ENCODE data around the gene STRADA. TPM values are rescaled to one million over a fixed set of nuclear protein-coding genes. Genes with fewer than 3 reads are reported as not detected.

STRADA gene
- total and polyA plus RNA-seq, 3 experiments from 2014 or later: 22.8 to 57.2 (median 56.7) TPM

GRCh38 chr17:63701456-63701820 is 40.2 kb downstream of the STRADA start:
- Mint-ChIP-seq H3K4me1 (peaks cover 62 to 71% (median 65%) of the 10 kb centered on the region in 3 donors), H3K27ac (peak overlapping the region; percentile 95 to 100 (median 99)), H3K9me3 (peaks cover 0 to 6% (median 0%) of the 10 kb centered on the region in 5 donors), H3K4me3 (peak overlapping the region; percentile 91 to 98 (median 93)), H3K27me3 (peaks cover 0 to 3% of the 10 kb centered on the region in 2 donors), H3K36me3 (peaks cover 7 to 64% (median 10%) of the 10 kb centered on the region in 3 donors)
- ChIA-PET CTCF (interaction anchor here (1.1 to 4.2 kb wide), 6 partner anchors 9 to 78 kb away, joined by 3 to 39 read pairs (median 6); partner anchors contain the start of genes CCDC47 and DDX42), POLR2A (interaction anchor here (0.9 to 14.8 kb wide), 13 partner anchors 6 to 804 kb away, joined by 3 to 270 read pairs (median 6); partner anchors contain the start of genes CCDC47, DDX42, DDX5 and MAP3K3)
- DNase-seq: no peak
- H3K4me1 ChIP-seq (ENCODE audit: insufficient read depth, low read length): peaks cover 60% of the 10 kb centered on the region
- H3K9me3 ChIP-seq (ENCODE audit: low read length): no peaks in the 10 kb centered on the region
- peak overlapping the region; percentile 94 for H3K4me3 ChIP-seq (ENCODE audit: low read length)
- no peaks in the 10 kb centered on the region for H3K27me3 ChIP-seq (ENCODE audit: insufficient read depth, low read length, poor library complexity, severe bottlenecking)
- peak overlapping the region; percentile 66 for H3K27ac ChIP-seq (ENCODE audit: low read depth, low read length)
- H3K36me3 ChIP-seq (ENCODE audit: insufficient read depth, low read length): peaks cover 19% of the 10 kb centered on the region

- H3K27ac ChIP-seq (ENCODE audit: low read depth, low read length): peak overlapping the region; percentile 75
- Mint-ChIP-seq H3K4me3 (peak overlapping the region; percentile 91 to 98 (median 93)), H3K27me3 (peaks cover 0 to 3% of the 10 kb centered on the region in 2 donors), H3K4me1 (peaks cover 62 to 71% (median 65%) of the 10 kb centered on the region in 3 donors), H3K27ac (peak overlapping the region; percentile 95 to 100 (median 99)), H3K36me3 (peaks cover 7 to 70% (median 10%) of the 10 kb centered on the region in 3 donors), H3K9me3 (peaks cover 0 to 6% (median 0%) of the 10 kb centered on the region in 5 donors)
- H3K9me3 ChIP-seq (ENCODE audit: low read length): no peaks in the 10 kb centered on the region
- H3K4me1 ChIP-seq (ENCODE audit: insufficient read depth, low read length): peaks cover 60% of the 10 kb centered on the region
- CTCF ChIA-PET: interaction anchor here (1.1 to 4.2 kb wide), 3 partner anchors 10 to 73 kb away, joined by 3 to 39 read pairs (median 16); partner anchors contain the start of genes CCDC47 and DDX42
- peak; percentile 52 to 83 (median 64) for DNase-seq
- POLR2A ChIA-PET: interaction anchor here (0.5 to 14.8 kb wide), 19 partner anchors 5 to 805 kb away, joined by 3 to 270 read pairs (median 5); partner anchors contain the start of genes CCDC47, DDX42, DDX5 and MAP3K3
- H3K27me3 ChIP-seq (ENCODE audit: insufficient read depth, low read length, poor library complexity, severe bottlenecking): no peaks in the 10 kb centered on the region
- H3K4me3 ChIP-seq (ENCODE audit: low read length): peak overlapping the region; percentile 94
- H3K36me3 ChIP-seq (ENCODE audit: insufficient read depth, low read length): peaks cover 19% of the 10 kb centered on the region
Measured at GRCh38 chr17:63700528-63701455, 40.8 kb downstream of the STRADA start.

DNA sequence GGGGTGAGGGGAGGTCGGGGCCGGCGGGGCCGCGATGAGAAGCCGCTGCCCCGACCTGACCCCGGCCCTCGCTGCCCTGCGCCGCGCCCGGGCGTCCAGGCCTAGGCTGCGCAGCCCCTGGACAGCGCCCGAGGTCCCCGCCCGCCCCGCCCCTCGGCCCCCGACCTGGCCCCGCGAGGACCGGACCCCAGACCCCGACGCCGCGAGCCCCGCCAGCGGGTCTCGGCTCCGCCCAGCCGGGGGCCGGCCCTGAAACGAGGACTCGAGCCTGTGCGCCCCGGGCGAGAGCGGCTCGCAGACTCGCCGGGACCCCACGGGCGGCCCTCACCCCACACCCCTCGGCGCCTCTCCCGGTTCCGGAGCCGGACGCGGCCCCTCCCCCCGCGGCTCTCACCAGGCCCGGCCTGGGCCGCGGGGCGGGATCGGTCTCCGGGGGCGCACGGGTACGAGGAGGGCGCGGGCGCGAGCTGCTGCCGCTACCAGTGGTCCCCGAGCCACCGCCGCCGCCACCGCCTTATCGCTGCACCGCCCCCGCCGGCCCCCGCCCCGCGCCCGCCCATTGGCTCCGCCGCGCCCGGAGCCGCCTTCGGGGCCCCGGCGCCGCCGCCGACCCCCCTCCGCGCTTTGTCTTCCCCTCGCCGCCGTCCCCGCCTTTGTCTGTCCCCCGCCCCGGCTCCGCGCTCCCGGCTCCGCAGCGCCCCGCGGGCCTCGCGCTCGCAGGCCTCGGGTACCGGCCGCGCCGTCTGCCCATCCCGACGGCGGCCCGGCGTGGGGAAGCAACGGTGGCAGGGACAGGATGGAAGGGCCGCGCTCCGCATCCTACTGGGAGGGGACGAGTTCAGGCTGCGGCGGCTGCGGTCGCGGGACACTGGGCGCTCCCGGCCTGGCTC is 41.7 kb downstream of the STRADA start, which contains the start of gene LIMD2:
TSS of gene LIMD2 (minus strand) at position 488 of the 890 bp plus-strand sequence. CDS start 827 bp downstream, outside the sequence.
- peaks cover 60% of the 10 kb centered on the region for H3K4me1 ChIP-seq (ENCODE audit: insufficient read depth, low read length)
- H3K27me3 Mint-ChIP-seq: peaks cover 0 to 3% of the 10 kb centered on the region in 2 donors
- peak; percentile 80 to 92 (median 83) for DNase-seq
- peak within 1 kb of the TSS; percentile 93 to 100 (median 98) for H3K4me3 Mint-ChIP-seq
- POLR2A ChIA-PET: interaction anchor here (0.5 to 4.2 kb wide), 10 partner anchors 11 to 806 kb away, joined by 3 to 45 read pairs (median 7); partner anchors contain the start of genes CCDC47, DDX42, DDX5 and MAP3K3
- H3K4me1 Mint-ChIP-seq: peaks cover 59 to 71% (median 65%) of the 10 kb centered on the region in 3 donors
- peaks cover 7 to 72% (median 7%) of the 10 kb centered on the region in 3 donors for H3K36me3 Mint-ChIP-seq
- no peaks in the 10 kb centered on the region for H3K27me3 ChIP-seq (ENCODE audit: insufficient read depth, low read length, poor library complexity, severe bottlenecking)
- H3K27ac Mint-ChIP-seq: peak within 1 kb of the TSS; percentile 95 to 100 (median 99)
- H3K9me3 ChIP-seq (ENCODE audit: low read length): no peaks in the 10 kb centered on the region
- CTCF ChIA-PET: interaction anchor here (4.2 kb wide), 1 partner anchor 11 kb away, joined by 39 read pairs; no protein-coding TSS in a partner anchor
- H3K4me3 ChIP-seq (ENCODE audit: low read length): peak within 1 kb of the TSS; percentile 95
- H3K9me3 Mint-ChIP-seq: peaks cover 0 to 6% (median 0%) of the 10 kb centered on the region in 5 donors
- peaks cover 19% of the 10 kb centered on the region for H3K36me3 ChIP-seq (ENCODE audit: insufficient read depth, low read length)
- peak within 1 kb of the TSS; percentile 75 for H3K27ac ChIP-seq (ENCODE audit: low read depth, low read length)

GRCh38 chr17:63698886-63699637 is 42.5 kb downstream of the STRADA start:
- Histone ChIP-seq H3K4me1 (ENCODE audit: insufficient read depth, low read length) (peaks cover 60% of the 10 kb centered on the region), H3K27ac (ENCODE audit: low read depth, low read length) (peak overlapping the region; percentile 74), H3K36me3 (ENCODE audit: insufficient read depth, low read length) (peaks cover 19% of the 10 kb centered on the region), H3K4me3 (ENCODE audit: low read length) (peak overlapping the region; percentile 95), H3K27me3 (ENCODE audit: insufficient read depth, low read length, poor library complexity, severe bottlenecking) (no peaks in the 10 kb centered on the region), H3K9me3 (ENCODE audit: low read length) (no peaks in the 10 kb centered on the region)
- Mint-ChIP-seq H3K27ac (peak overlapping the region; percentile 91 to 99 (median 97)), H3K27me3 (peaks cover 0 to 3% of the 10 kb centered on the region in 2 donors), H3K9me3 (peaks cover 0 to 6% (median 0%) of the 10 kb centered on the region in 5 donors), H3K4me3 (peak overlapping the region; percentile 98 to 100 (median 98)), H3K4me1 (peaks cover 62 to 71% (median 66%) of the 10 kb centered on the region in 3 donors), H3K36me3 (peaks cover 7 to 75% (median 7%) of the 10 kb centered on the region in 3 donors)
- POLR2A ChIA-PET: interaction anchor here (0.6 to 7.5 kb wide), 15 partner anchors 9 to 807 kb away, joined by 3 to 270 read pairs (median 7); partner anchors contain the start of genes CCDC47, DDX42, DDX5 and MAP3K3
- CTCF ChIA-PET: interaction anchor here (1.0 to 10.4 kb wide), 8 partner anchors 11 to 133 kb away, joined by 3 to 251 read pairs (median 14); partner anchors contain the start of genes CCDC47, DDX42 and MAP3K3
- DNase-seq: peak; percentile 80 to 97 (median 94)

DNA sequence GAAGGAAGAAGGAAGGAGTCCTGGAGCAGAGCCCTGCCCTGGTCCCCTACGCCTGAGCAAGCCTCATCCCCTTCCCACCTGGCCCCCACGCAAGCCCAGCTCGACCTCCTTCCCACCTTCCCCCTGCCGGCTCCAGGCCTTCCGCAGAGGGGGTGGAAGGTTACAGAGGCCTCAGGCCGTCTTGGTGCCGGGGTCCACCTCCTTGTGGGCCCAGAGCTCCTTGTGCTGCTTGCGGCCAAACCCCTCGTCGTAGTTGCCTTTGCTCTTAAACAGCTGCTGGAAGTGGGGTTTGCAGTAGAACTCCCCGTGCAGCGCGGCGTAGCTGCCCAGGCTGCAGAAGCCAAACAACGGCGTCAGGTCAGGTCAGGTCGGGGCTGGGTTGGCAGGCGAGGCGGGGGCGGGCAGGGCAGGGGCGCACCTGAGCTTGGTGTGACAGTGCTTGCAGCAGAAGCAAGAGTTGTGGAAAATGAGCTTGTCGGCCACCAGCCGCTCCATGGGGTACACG is 43.2 kb downstream of the STRADA start:
- peaks cover 0 to 6% (median 0%) of the 10 kb centered on the region in 5 donors for H3K9me3 Mint-ChIP-seq
- peak overlapping the region; percentile 98 to 100 (median 98) for H3K4me3 Mint-ChIP-seq

More for the DNA sequence above, 43.2 kb downstream of the STRADA start:
- peak in 2 of 5 donors; percentile 12 to 20 for DNase-seq
- Mint-ChIP-seq H3K27ac (peak overlapping the region; percentile 94 to 99 (median 98)), H3K4me1 (peaks cover 61 to 71% (median 63%) of the 10 kb centered on the region in 3 donors), H3K36me3 (peaks cover 2 to 75% (median 4%) of the 10 kb centered on the region in 3 donors), H3K27me3 (peaks cover 0 to 3% of the 10 kb centered on the region in 2 donors)
- ChIA-PET CTCF (interaction anchor here (1.0 to 10.4 kb wide), 10 partner anchors 10 to 133 kb away, joined by 3 to 251 read pairs (median 6); partner anchors contain the start of genes CCDC47, DDX42 and MAP3K3), POLR2A (interaction anchor here (0.6 to 7.5 kb wide), 12 partner anchors 10 to 271 kb away, joined by 3 to 270 read pairs (median 6); partner anchors contain the start of genes CCDC47, DDX42 and MAP3K3)
- Histone ChIP-seq H3K4me1 (ENCODE audit: insufficient read depth, low read length) (peaks cover 58% of the 10 kb centered on the region), H3K36me3 (ENCODE audit: insufficient read depth, low read length) (peaks cover 22% of the 10 kb centered on the region), H3K9me3 (ENCODE audit: low read length) (no peaks in the 10 kb centered on the region), H3K4me3 (ENCODE audit: low read length) (peak overlapping the region; percentile 95), H3K27ac (ENCODE audit: low read depth, low read length) (peak overlapping the region; percentile 74), H3K27me3 (ENCODE audit: insufficient read depth, low read length, poor library complexity, severe bottlenecking) (no peaks in the 10 kb centered on the region)
